Erythroblast (primary cell): ENCODE measurements around the gene CST7.

Source experiments
- GATA1 ChIP-seq: IDR thresholded peaks from 2 replicates; pipeline ENCODE4 v1.6.1; 2011; ENCODE audit warnings: low read depth, mild to moderate bottlenecking, control low read depth, low read length, moderate library complexity
- POLR2A ChIP-seq: IDR thresholded peaks from 2 replicates; pipeline ENCODE4 v1.6.1; 2011; ENCODE audit warnings: mild to moderate bottlenecking, low read length

GRCh38 chr20:24934716-24935115, 14.4 kb upstream of the CST7 start:
- TF ChIP-seq POLR2A = no peak
- TF ChIP-seq GATA1 = no peak
